Measurements from ENCODE around the gene PPP6R2. TPM values are rescaled to one million over a fixed set of nuclear protein-coding genes. Genes with fewer than 3 reads are reported as not detected.
"Not testable (repeated sequence)": the region's sequence is repeated elsewhere in the genome, so short reads cannot be mapped to it uniquely, and the experiment has no call there.

Gene PPP6R2
- total and polyA plus RNA-seq, 9 of the 15 experiments (the other 6 are each of a cell fraction or from before 2014, with no cell fraction given) = 0.32 to 39.8 (median 21.4) TPM

DNA sequence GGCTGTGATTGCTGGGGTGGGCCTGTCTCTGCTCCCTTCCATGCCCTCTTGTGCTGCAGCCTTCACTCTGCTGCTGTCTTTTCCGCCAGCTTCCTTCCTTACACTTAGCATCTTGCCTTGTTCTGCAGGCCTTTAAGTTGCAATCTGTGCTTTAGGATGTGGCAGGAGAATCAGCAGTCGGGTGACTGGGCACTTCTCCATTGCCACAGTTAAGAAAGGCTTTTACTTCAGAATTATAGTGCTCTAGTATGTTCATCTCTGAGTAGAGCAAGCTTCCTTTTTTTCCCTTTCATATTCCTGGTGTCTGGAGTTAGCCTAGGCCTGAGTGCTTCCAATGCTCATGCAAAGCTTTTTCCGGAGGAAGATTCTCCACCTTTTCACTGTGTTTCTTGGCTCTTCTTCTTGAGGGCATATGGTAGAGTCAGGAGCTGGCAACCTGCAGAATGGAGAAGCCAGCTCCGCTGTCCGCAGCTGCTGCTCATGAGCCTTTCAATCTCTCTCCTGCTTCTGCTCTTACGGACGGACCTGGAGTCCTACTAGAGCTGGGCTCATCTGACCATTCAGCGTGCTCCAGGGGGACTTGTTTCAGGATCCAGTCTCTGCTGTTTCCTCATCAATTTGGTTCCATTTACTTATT lies 20.2 kb downstream of the PPP6R2 start (continued):
- TF ChIP-seq E2F8 (IDR thresholded peaks at IDR 0.05; ENCODE audit: low read depth, partially characterized antibody) (no peak), GATAD2B (IDR thresholded peaks at IDR 0.05; ENCODE audit: borderline replicate concordance) (no peak)

GRCh38 chr22:50363803-50364194 lies 20.7 kb downstream of the PPP6R2 start:
- intact Hi-C loops (cut with micrococcal nuclease); H3K4me1 ChIP-seq (replicated peaks in 1 of 2; ENCODE audit: control insufficient read depth in 2 of 2, insufficient read depth in 2 of 2, low read length in 2 of 2); H3K4me2 ChIP-seq (ENCODE audit: insufficient read depth, low read length); in situ Hi-C loops (cut with MboI); BruUV-seq (replicated peaks); DNase-seq (ENCODE audit: extremely low read depth in 1 of 4, low spot score in 3 of 4); H2AFZ ChIP-seq (ENCODE audit: low read depth, low read length); FAIRE-seq; CTCF ChIA-PET (ENCODE audit: low intra/inter-chr PET ratio); H3K27me3 ChIP-seq (ENCODE audit: control insufficient read depth in 2 of 2, insufficient read depth in 2 of 2, low read length in 2 of 2); H3K9me1 ChIP-seq (ENCODE audit: control insufficient read depth, insufficient read depth, low read length); H3K9me3 ChIP-seq (replicated peaks; ENCODE audit: control insufficient read depth, insufficient read depth, low read depth, low read length); H3K27ac ChIP-seq (ENCODE audit: extremely low read depth, low read depth, low read length); ATAC-seq; H3K4me3 ChIP-seq; H3K9ac ChIP-seq (ENCODE audit: insufficient read depth in 1 of 2, low read depth in 2 of 2, low read length in 2 of 2): not testable (repeated sequence)
- 88% methylated on average over 10 of the region's 11 CpGs for WGBS (ENCODE audit: insufficient coverage, low coverage, missing lambda C conversion rate)
- POLR2A ChIA-PET = interaction anchor here (0.8 kb wide), 2 partner anchors 10 to 23 kb away, joined by 3 read pairs; no protein-coding TSS in a partner anchor
- H3K79me2 ChIP-seq (ENCODE audit: control insufficient read depth, insufficient read depth, low read length) = peaks cover 76% of the 10 kb centered on the region
- peaks cover 40% of the 10 kb centered on the region; the same call in 2 of the 3 replicates for H3K36me3 ChIP-seq (ENCODE audit: control insufficient read depth, insufficient read depth, low read length)
- 0 out of 2 replicates have a peak, but pooled peaks cover 22% of the 10 kb centered on the region for H4K20me1 ChIP-seq (replicated peaks; ENCODE audit: control insufficient read depth, insufficient read depth, low read length)
